Karpas-422 (cell line): ENCODE measurements around the gene STRIP1. TPM values are rescaled to one million over a fixed set of nuclear protein-coding genes. Genes with fewer than 3 reads are reported as not detected.
A peak's percentile ranks its signal among the peaks of the same experiment; 100 is the strongest.

Experiments used
- DNase-seq: peaks from one replicate; pipeline ENCODE4 v3.0.0-alpha.2; 2015
- H2AFZ ChIP-seq: fragments of 200-600 bp; sonication (generic); 2 replicates; pipeline ENCODE4 v1.6.1; 2014; ENCODE audit warnings: antibody characterized with exemption, low read length, mixed read lengths
- H3K27ac ChIP-seq: fragments of 200-600 bp; sonication (generic); 2 replicates; pipeline ENCODE4 v1.5.1; 2014; ENCODE audit warnings: mild to moderate bottlenecking, low read length, moderate library complexity
- H3K27me3 ChIP-seq: fragments of 200-600 bp; sonication (generic); 2 replicates; pipeline ENCODE4 v1.6.1; 2014; ENCODE audit warnings: low read length, mixed read lengths
- H3K36me3 ChIP-seq: fragments of 200-600 bp; sonication (generic); 2 replicates; pipeline ENCODE4 v1.6.1; 2014; ENCODE audit warnings: low read length, mixed read lengths; ENCODE audit not compliant: insufficient read depth
- H3K4me1 ChIP-seq: fragments of 200-600 bp; sonication (generic); 2 replicates; pipeline ENCODE4 v1.6.1; 2014; ENCODE audit warnings: mild to moderate bottlenecking, low read length, mixed read lengths
- H3K4me2 ChIP-seq: fragments of 200-600 bp; sonication (generic); 2 replicates; pipeline ENCODE4 v1.6.1; 2014; ENCODE audit warnings: low read length, low read depth, mild to moderate bottlenecking; ENCODE audit not compliant: poor library complexity, severe bottlenecking
- H3K4me3 ChIP-seq: fragments of 200-600 bp; sonication (generic); 2 replicates; pipeline ENCODE4 v1.5.1; 2014; ENCODE audit warnings: mild to moderate bottlenecking, antibody characterized with exemption, low read length, mixed read lengths
- H3K79me2 ChIP-seq: fragments of 200-600 bp; sonication (generic); 2 replicates; pipeline ENCODE4 v1.6.1; 2014; ENCODE audit warnings: mild to moderate bottlenecking, low read length, mixed read lengths
- H3K9ac ChIP-seq: fragments of 200-600 bp; sonication (generic); 2 replicates; pipeline ENCODE4 v1.6.0; 2014; ENCODE audit warnings: low read length
- H3K9me2 ChIP-seq: fragments of 200-600 bp; sonication (generic), shearing (Covaris generic); replicated peaks from 2 replicates; pipeline ENCODE4 v1.6.0; 2014; ENCODE audit warnings: mild to moderate bottlenecking, low read length, moderate library complexity; ENCODE audit not compliant: insufficient read depth
- H3K9me3 ChIP-seq: fragments of 300-700, 200-600 bp; sonication (generic); 2 replicates; pipeline ENCODE4 v1.6.1; 2014; ENCODE audit warnings: low read length, mixed read lengths
- H4K20me1 ChIP-seq: fragments of 200-600 bp; sonication (generic); 2 replicates; pipeline ENCODE4 v1.6.1; 2014; ENCODE audit warnings: mild to moderate bottlenecking, antibody characterized with exemption, low read length, low read depth; ENCODE audit not compliant: insufficient read depth
- total RNA-seq: library from RNA; depleted of rRNA; stranded (reverse); fragments of >200 nt; shearing (Covaris generic); gene quantifications from 2 replicates; pipeline ENCODE4 v1.2.3, GENCODE V29; 2014; ENCODE audit warnings: low replicate concordance

STRIP1 gene
- total RNA-seq, 1 experiment from 2014 or later, result 35.3 TPM

- no peak overlapping the region for H3K4me2 ChIP-seq
- no peaks in the 10 kb centered on the region for H3K9me3 ChIP-seq
- H3K79me2 ChIP-seq, result no peaks in the 10 kb centered on the region
- H3K4me1 ChIP-seq, result peaks cover 6% of the 10 kb centered on the region; the same call in 1 of the 2 replicates
- no peak overlapping the region for H3K4me3 ChIP-seq
- no peak overlapping the region for H3K9ac ChIP-seq
- no peaks in the 10 kb centered on the region for H3K36me3 ChIP-seq
- H3K9me2 ChIP-seq, result no peaks in the 10 kb centered on the region
- H4K20me1 ChIP-seq, result no peaks in the 10 kb centered on the region
- no peaks in the 10 kb centered on the region for H3K27me3 ChIP-seq
- DNase-seq, result no peak
- H3K27ac ChIP-seq, result peak overlapping the region; percentile 20; the same call in 1 of the 2 replicates
- H2AFZ ChIP-seq, result no peak overlapping the region
These were observed 28.2 kb downstream of the STRIP1 start for GRCh38 chr1:110062612-110063011.

DNA sequence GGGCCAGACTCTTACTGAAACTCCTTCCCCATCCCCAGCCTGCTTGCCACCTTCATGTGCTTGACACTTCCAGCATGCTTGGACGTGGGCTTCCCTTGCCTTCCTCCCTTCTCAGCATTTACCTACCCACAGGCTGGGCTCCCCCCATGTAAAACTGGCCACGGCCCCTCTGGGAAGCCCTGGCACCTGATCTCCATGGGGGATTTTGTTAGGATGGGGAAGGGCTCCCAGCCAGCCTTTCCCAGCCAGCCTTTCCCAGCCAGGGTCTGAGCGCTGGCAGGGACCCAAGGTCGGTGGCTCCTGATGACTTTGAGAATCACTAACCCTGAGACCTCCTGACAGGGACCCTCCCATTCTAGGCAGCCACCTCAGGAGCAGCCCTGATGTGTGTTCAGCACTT lies 29.4 kb downstream of the STRIP1 start:
- Histone ChIP-seq H3K9ac (no peak overlapping the region), H3K4me3 (no peak overlapping the region), H3K27me3 (no peaks in the 10 kb centered on the region), H4K20me1 (no peaks in the 10 kb centered on the region), H3K27ac (no peak overlapping the region), H2AFZ (no peak overlapping the region), H3K9me2 (no peaks in the 10 kb centered on the region), H3K79me2 (no peaks in the 10 kb centered on the region), H3K4me1 (peaks cover 6% of the 10 kb centered on the region; the same call in 1 of the 2 replicates), H3K4me2 (no peak overlapping the region), H3K9me3 (no peaks in the 10 kb centered on the region), H3K36me3 (no peaks in the 10 kb centered on the region)
- no peak for DNase-seq

DNA sequence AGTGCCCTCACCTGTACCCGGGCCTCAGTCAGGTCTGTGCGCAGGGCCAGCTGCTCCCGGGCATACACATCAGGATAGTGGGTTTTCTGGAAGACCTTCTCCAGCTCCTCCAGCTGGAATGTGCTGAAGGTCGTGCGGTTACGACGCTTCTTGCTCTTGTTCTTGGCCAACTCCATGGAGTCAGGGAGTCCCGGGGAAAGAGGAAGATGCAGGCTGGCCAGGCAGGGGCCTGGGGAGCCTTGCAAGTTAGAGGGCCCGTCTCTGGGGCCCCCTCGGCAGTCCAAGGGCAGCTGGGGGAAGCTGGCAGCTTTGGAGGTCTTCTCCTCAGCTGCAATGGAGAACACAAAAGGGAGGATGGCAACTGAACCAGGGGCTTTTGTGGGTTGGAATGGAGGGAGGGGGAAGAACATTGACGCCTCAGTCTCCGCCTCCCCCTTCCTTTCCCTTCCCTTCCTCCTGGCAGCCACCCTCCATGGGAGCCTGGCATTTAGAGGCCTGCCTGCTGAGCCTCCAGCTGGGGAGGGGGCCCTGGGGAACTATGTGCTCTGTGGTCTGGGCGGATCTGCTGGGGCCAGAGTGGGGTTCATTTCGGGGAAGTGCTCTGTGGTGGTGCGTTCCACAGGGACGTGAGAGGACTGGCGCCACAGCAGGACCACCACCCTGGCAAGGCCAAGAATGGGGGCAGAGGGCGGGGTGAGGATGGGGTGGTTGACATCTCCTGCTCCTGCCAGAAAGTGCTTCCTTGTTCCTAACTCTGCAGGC lies 30.3 kb downstream of the STRIP1 start:
- Histone ChIP-seq H3K9ac (no peak overlapping the region), H3K9me2 (no peaks in the 10 kb centered on the region), H3K27ac (no peak overlapping the region), H2AFZ (no peak overlapping the region), H3K4me2 (no peak overlapping the region), H4K20me1 (no peaks in the 10 kb centered on the region), H3K4me3 (no peak overlapping the region), H3K36me3 (no peaks in the 10 kb centered on the region), H3K79me2 (no peaks in the 10 kb centered on the region), H3K9me3 (no peaks in the 10 kb centered on the region), H3K27me3 (no peaks in the 10 kb centered on the region), H3K4me1 (peaks cover 6% of the 10 kb centered on the region; the same call in 1 of the 2 replicates)
- no peak for DNase-seq

- no peak overlapping the region for H3K9ac ChIP-seq
- no peaks in the 10 kb centered on the region for H3K9me3 ChIP-seq
- H3K9me2 ChIP-seq, result no peaks in the 10 kb centered on the region
- no peak overlapping the region for H3K4me2 ChIP-seq
- no peaks in the 10 kb centered on the region for H3K36me3 ChIP-seq
- no peak overlapping the region for H2AFZ ChIP-seq
- H3K4me3 ChIP-seq, result no peak overlapping the region
- no peaks in the 10 kb centered on the region for H4K20me1 ChIP-seq
- no peaks in the 10 kb centered on the region for H3K79me2 ChIP-seq
- no peaks in the 10 kb centered on the region for H3K27me3 ChIP-seq
- H3K4me1 ChIP-seq, result peaks cover 6% of the 10 kb centered on the region; the same call in 1 of the 2 replicates
- DNase-seq, result no peak
- H3K27ac ChIP-seq, result no peak overlapping the region
These were observed 31.4 kb downstream of the STRIP1 start for GRCh38 chr1:110065841-110066240.

GRCh38 chr1:110067479-110067892 lies 33.1 kb downstream of the STRIP1 start:
- Histone ChIP-seq H3K9me2 (no peaks in the 10 kb centered on the region), H3K79me2 (no peaks in the 10 kb centered on the region), H3K4me1 (no peaks in the 10 kb centered on the region), H3K27ac (no peak overlapping the region), H3K9ac (no peak overlapping the region), H3K4me3 (no peak overlapping the region), H4K20me1 (no peaks in the 10 kb centered on the region), H3K36me3 (no peaks in the 10 kb centered on the region), H3K27me3 (no peaks in the 10 kb centered on the region), H3K4me2 (no peak overlapping the region), H3K9me3 (no peaks in the 10 kb centered on the region), H2AFZ (no peak overlapping the region)
- DNase-seq, result no peak

DNA sequence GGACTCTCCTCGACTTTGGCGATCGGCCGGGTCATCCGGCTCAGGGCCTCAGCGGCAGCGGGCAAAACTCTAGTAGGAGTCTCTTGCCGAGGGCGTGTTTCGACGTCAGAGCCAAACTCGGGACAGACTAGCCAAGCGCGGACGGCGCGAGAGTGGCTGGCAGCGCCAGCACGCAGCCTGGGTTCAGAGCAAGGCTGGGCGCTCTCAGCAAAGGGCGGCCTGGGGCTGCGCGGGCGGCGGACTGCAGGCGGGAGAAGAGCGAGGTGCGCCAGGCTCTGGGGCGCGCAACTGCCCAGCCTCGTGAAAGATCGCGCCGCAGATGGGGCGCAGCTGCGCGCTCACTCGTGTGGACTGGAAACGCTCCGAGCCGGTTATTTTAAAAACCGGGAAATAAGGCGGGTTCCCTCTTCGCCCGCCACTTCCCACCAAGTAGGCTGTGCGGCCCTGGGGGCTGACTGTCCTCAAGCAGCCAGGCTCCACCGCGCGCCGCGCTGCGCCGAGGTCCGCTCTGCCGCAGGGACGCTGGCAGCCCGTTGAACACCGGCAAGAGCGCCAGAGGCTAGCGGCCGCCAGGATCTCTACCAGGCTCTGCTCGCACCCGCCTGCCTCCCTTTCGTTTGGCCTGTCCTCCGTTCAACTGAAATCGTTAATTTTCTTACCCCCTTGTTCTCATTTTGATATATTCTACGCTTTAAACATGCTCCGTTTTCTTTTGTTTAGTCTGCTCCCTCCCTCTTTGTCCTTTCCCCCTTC lies 33.6 kb downstream of the STRIP1 start:
- no peaks in the 10 kb centered on the region for H3K27me3 ChIP-seq
- no peaks in the 10 kb centered on the region for H3K36me3 ChIP-seq
- H3K4me1 ChIP-seq, result no peaks in the 10 kb centered on the region
- no peaks in the 10 kb centered on the region for H3K9me3 ChIP-seq
- no peaks in the 10 kb centered on the region for H4K20me1 ChIP-seq
- no peak overlapping the region for H3K4me3 ChIP-seq
- H3K27ac ChIP-seq, result no peak overlapping the region
- H3K9ac ChIP-seq, result no peak overlapping the region
- no peak overlapping the region for H2AFZ ChIP-seq
- no peak overlapping the region for H3K4me2 ChIP-seq
- no peaks in the 10 kb centered on the region for H3K9me2 ChIP-seq
- DNase-seq, result no peak
- H3K79me2 ChIP-seq, result no peaks in the 10 kb centered on the region

- DNase-seq, result no peak
- Histone ChIP-seq H3K4me2 (no peak overlapping the region), H3K27me3 (no peaks in the 10 kb centered on the region), H2AFZ (no peak overlapping the region), H3K4me1 (no peaks in the 10 kb centered on the region), H3K36me3 (no peaks in the 10 kb centered on the region), H3K9me3 (no peaks in the 10 kb centered on the region), H3K9ac (no peak overlapping the region), H3K79me2 (no peaks in the 10 kb centered on the region), H4K20me1 (no peaks in the 10 kb centered on the region), H3K4me3 (no peak overlapping the region), H3K27ac (no peak overlapping the region), H3K9me2 (no peaks in the 10 kb centered on the region)
These were observed 34.4 kb downstream of the STRIP1 start for GRCh38 chr1:110068646-110069403.
